NCI-H2196 (cell line): ENCODE data around the gene KAZALD1.

Experiments used
- DNase-seq: peaks from one replicate; lab custom pipeline; 2025; ENCODE audit not compliant: unreplicated experiment; lab: John Stamatoyannopoulos, UW

KAZALD1 gene

GRCh38 chr10:101066896-101067355, 5.1 kb downstream of the KAZALD1 start:
- DNase-seq, result peak; percentile 25

- DNase-seq, result peak; percentile 72
Observed at GRCh38 chr10:101067356-101068083, 5.7 kb downstream of the KAZALD1 start.

- DNase-seq, result no peak
Observed at GRCh38 chr10:101069441-101069840, 7.7 kb downstream of the KAZALD1 start.

- DNase-seq, result no peak
Observed at GRCh38 chr10:101070098-101070497, 8.3 kb downstream of the KAZALD1 start.

- no peak for DNase-seq
Observed at GRCh38 chr10:101071267-101071884, 9.6 kb downstream of the KAZALD1 start.

GRCh38 chr10:101071885-101072433, 10.2 kb downstream of the KAZALD1 start:
- no peak for DNase-seq

GRCh38 chr10:101072923-101073322, 11.1 kb downstream of the KAZALD1 start:
- no peak for DNase-seq

- no peak for DNase-seq
Observed at GRCh38 chr10:101073631-101074030, 11.8 kb downstream of the KAZALD1 start.

- no peak for DNase-seq
Observed at GRCh38 chr10:101075775-101076174, 14.0 kb downstream of the KAZALD1 start.

GRCh38 chr10:101076630-101077029, 14.8 kb downstream of the KAZALD1 start:
- DNase-seq, result no peak

GRCh38 chr10:101079874-101080273, 18.1 kb downstream of the KAZALD1 start:
- no peak for DNase-seq

- no peak for DNase-seq
Observed at GRCh38 chr10:101080933-101081931, 19.4 kb downstream of the KAZALD1 start.

GRCh38 chr10:101085846-101086245, 24.1 kb downstream of the KAZALD1 start:
- no peak for DNase-seq

- DNase-seq, result no peak
Observed at GRCh38 chr10:101087376-101087775, 25.6 kb downstream of the KAZALD1 start.

GRCh38 chr10:101087965-101088364, 26.2 kb downstream of the KAZALD1 start:
- DNase-seq, result no peak

GRCh38 chr10:101089520-101090299, 27.9 kb downstream of the KAZALD1 start:
- no peak for DNase-seq

GRCh38 chr10:101090597-101090996, 28.8 kb downstream of the KAZALD1 start:
- DNase-seq, result no peak

GRCh38 chr10:101091546-101092290, 29.9 kb downstream of the KAZALD1 start:
- no peak for DNase-seq

- no peak for DNase-seq
Observed at GRCh38 chr10:101092881-101093354, 31.1 kb downstream of the KAZALD1 start.
